ENCODE measurements around the gene MPPED1. TPM values are rescaled to one million over a fixed set of nuclear protein-coding genes. Genes with fewer than 3 reads are reported as not detected.

MPPED1 gene
- polyA plus RNA-seq, 1 donor, result 0.61 TPM

DNA sequence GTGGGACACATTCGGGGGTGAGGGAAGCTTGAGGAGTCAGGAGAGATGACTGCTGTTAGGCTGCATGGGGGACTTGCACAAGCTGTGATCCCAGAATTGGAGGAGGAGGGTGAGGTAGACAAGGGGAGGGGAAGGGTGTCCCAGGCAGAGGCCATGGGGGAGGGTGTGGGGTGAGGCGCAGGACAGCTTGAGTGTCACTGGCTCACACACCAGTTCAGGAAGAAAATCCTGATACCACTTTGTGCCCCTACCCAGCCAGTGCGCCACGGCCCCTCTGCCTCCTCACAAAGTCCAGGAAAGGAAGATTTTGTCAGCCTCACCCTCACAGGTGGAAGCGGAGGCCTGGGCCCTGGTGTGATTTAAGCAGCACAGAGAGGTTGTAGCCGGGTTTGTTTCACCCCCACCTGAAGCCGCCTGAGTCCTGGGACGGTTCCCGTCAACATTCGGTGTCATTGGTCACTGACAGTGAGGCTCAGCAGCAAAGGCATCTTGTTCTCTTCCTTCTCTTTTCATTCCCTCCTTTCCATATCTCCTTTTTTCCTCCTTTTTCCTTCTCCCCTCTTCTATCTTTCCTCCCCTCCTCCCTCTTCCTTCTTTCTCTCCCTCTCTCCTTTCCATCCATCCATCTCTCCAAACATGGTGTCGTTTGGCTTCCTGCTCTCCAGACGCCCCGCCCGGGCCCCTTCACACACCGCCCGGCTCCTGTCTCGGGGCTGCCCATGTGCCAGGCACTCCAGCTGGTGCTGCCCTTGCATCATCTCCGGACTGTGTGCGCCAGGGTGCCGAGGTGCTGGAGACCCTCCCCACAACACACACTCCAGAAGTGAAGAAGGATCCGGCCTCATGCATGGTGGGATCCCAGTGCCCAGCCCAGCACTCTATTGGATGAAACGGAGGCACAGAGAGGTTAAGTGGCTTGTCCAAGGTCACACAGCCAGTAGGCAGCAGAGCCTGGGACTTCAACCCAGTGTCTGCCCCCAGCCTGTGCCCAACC lies 89.3 kb downstream of the MPPED1 start:
- DNase-seq, result no peak
- H3K4me1 ChIP-seq (ENCODE audit: control insufficient read depth, insufficient read depth, low read length), result no peaks in the 10 kb centered on the region
- H3K36me3 ChIP-seq (ENCODE audit: control insufficient read depth, insufficient read depth, low read length), result no peaks in the 10 kb centered on the region
- 55% methylated on average over 4 of the region's 22 CpGs for WGBS (ENCODE audit: insufficient coverage, low lambda C conversion rate)
- no peak overlapping the region for H3K27ac ChIP-seq (ENCODE audit: low read length)
- H3K27me3 ChIP-seq (ENCODE audit: control insufficient read depth, insufficient read depth, low read length), result no peaks in the 10 kb centered on the region
- H3K9me3 ChIP-seq (ENCODE audit: control insufficient read depth, low read depth, low read length), result peaks cover 6% of the 10 kb centered on the region
- no peak overlapping the region for H3K4me3 ChIP-seq (ENCODE audit: low read length)

DNA sequence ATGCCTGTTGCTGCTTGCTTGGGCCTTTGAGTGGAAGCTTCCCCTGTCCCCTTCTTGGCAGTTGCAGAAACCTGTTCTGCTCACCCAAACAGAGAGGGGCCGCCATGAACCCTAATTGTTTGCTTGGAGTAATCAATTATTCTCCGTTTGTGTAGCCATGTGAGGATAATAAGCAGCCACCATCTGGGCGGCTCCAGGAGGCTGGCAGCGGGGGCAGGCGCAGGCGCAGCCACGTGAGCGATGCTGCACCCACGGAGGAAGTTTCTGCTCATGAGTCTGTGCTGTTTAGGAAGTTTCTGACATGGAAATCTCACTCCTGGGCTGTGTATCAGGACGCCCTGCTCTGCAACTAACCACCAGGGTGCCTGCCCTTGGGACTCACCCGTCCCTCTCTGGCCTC lies 90.1 kb downstream of the MPPED1 start:
- Histone ChIP-seq H3K36me3 (ENCODE audit: control insufficient read depth, insufficient read depth, low read length) (no peaks in the 10 kb centered on the region), H3K4me1 (ENCODE audit: control insufficient read depth, insufficient read depth, low read length) (no peaks in the 10 kb centered on the region), H3K9me3 (ENCODE audit: control insufficient read depth, low read depth, low read length) (peaks cover 6% of the 10 kb centered on the region), H3K4me3 (ENCODE audit: low read length) (no peak overlapping the region), H3K27ac (ENCODE audit: low read length) (no peak overlapping the region), H3K27me3 (ENCODE audit: control insufficient read depth, insufficient read depth, low read length) (no peaks in the 10 kb centered on the region)
- no peak for DNase-seq
- WGBS (ENCODE audit: insufficient coverage, low lambda C conversion rate), result no CpG with 5 or more reads among the region's 11 CpGs

DNA sequence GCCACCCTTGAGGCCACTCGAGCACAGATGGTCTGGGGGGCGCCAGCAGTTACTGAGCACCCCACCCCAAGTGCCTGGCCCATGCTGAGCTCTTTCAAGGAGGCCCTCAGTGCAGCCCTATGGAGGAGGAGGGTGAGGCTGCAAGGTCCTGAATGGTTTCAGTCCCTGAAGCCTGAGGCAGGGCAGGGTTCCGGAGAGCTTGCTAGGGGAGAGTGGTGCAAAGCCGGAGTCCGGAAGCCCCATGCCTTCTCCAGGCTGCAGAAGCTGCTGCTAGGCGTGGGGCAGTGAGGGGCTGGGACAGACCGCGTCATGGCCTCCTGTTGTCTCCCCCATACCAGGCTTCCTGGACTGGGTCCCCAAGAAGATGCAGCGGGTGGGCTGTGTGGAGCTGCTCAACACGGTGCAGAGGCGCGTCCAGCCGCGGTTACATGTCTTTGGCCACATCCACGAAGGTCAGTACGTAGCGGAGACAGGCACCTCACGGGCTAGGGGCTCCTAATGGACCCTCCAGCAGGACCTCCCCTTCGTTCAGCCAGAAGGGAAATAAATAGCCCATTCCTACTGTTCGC lies 90.6 kb downstream of the MPPED1 start:
- DNase-seq, result no peak

DNA sequence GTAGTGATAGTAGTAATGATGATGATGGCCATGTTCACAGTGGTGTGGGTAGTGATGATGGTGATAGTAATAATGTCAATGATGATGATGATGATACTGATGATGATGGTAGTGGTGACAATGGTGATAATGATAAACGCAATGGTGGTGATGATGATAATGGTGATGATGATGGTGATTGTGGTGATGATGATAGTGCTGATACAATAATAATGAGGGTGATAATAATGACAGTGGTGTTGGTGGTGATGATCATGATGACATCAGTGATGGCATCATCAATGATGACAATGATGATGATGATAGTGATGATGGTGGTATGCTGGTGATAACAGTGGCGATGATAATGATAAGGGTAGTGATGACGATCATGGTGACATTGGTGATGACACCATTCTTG lies 92.3 kb downstream of the MPPED1 start:
- no peak overlapping the region for H3K4me3 ChIP-seq (ENCODE audit: low read length)
- H3K9me3 ChIP-seq (ENCODE audit: control insufficient read depth, low read depth, low read length), result no peaks in the 10 kb centered on the region
- WGBS (ENCODE audit: insufficient coverage, low lambda C conversion rate), result 100% methylated on average over 3 of the region's 3 CpGs
- H3K36me3 ChIP-seq (ENCODE audit: control insufficient read depth, insufficient read depth, low read length), result no peaks in the 10 kb centered on the region
- no peaks in the 10 kb centered on the region for H3K4me1 ChIP-seq (ENCODE audit: control insufficient read depth, insufficient read depth, low read length)
- DNase-seq, result no peak
- no peak overlapping the region for H3K27ac ChIP-seq (ENCODE audit: low read length)
- H3K27me3 ChIP-seq (ENCODE audit: control insufficient read depth, insufficient read depth, low read length), result no peaks in the 10 kb centered on the region

More for the DNA sequence above, 90.6 kb downstream of the MPPED1 start:
- no peaks in the 10 kb centered on the region for H3K4me1 ChIP-seq (ENCODE audit: control insufficient read depth, insufficient read depth, low read length)
- H3K36me3 ChIP-seq (ENCODE audit: control insufficient read depth, insufficient read depth, low read length), result no peaks in the 10 kb centered on the region
- no peaks in the 10 kb centered on the region for H3K27me3 ChIP-seq (ENCODE audit: control insufficient read depth, insufficient read depth, low read length)
- WGBS (ENCODE audit: insufficient coverage, low lambda C conversion rate), result no CpG with 5 or more reads among the region's 20 CpGs
- H3K27ac ChIP-seq (ENCODE audit: low read length), result no peak overlapping the region
- H3K4me3 ChIP-seq (ENCODE audit: low read length), result no peak overlapping the region
- H3K9me3 ChIP-seq (ENCODE audit: control insufficient read depth, low read depth, low read length), result peaks cover 6% of the 10 kb centered on the region

DNA sequence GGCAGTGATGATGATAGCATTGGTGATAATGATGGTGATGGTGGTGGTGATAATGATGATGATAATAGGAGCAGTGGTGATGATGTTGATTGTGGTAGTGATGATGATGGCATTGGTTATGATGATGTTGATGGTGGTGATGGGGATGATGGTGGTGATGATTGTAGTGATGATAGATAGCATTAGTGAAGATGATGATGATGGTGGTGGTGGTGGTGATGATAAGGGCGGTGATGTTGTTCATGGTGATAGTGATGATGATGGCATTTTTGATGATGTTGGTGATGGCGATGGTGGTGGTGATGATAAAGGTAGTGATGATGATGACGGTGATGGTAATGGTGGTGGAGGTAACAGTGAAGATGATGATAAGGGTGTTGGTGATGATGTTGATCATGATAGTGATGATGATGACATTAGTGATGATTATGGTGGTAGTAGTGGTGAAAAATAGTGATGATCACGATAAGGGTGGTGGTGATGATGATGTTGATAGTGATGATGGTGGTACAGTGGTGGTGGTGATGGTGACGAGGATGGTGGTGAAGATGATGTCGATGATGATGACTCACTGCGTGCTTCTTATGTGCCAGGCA lies 93.0 kb downstream of the MPPED1 start:
- H3K9me3 ChIP-seq (ENCODE audit: control insufficient read depth, low read depth, low read length), result no peaks in the 10 kb centered on the region
- no peak overlapping the region for H3K4me3 ChIP-seq (ENCODE audit: low read length)
- 95% methylated on average over 3 of the region's 7 CpGs for WGBS (ENCODE audit: insufficient coverage, low lambda C conversion rate)
- no peaks in the 10 kb centered on the region for H3K4me1 ChIP-seq (ENCODE audit: control insufficient read depth, insufficient read depth, low read length)
- no peak overlapping the region for H3K27ac ChIP-seq (ENCODE audit: low read length)
- no peak for DNase-seq
- no peaks in the 10 kb centered on the region for H3K27me3 ChIP-seq (ENCODE audit: control insufficient read depth, insufficient read depth, low read length)
- no peaks in the 10 kb centered on the region for H3K36me3 ChIP-seq (ENCODE audit: control insufficient read depth, insufficient read depth, low read length)

DNA sequence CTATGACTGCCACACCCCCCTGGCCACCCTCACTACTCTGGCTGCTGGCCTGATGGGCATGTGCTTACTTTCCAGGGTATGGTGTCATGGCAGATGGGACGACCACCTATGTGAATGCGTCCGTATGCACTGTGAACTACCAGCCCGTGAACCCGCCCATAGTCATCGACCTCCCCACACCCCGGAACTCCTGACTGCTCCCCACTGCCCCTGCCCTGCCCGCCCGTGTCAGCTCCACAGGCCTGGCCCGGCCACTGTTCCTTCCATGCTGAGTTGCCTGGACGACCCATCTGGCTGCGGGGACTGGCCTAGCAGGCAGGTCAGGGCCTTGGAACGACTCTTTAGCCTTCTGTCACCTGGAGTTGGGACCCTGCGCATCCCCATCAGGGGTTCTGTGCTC lies 93.6 kb downstream of the MPPED1 start:
- Histone ChIP-seq H3K27me3 (ENCODE audit: control insufficient read depth, insufficient read depth, low read length) (no peaks in the 10 kb centered on the region), H3K4me3 (ENCODE audit: low read length) (no peak overlapping the region), H3K9me3 (ENCODE audit: control insufficient read depth, low read depth, low read length) (no peaks in the 10 kb centered on the region), H3K27ac (ENCODE audit: low read length) (no peak overlapping the region), H3K36me3 (ENCODE audit: control insufficient read depth, insufficient read depth, low read length) (no peaks in the 10 kb centered on the region), H3K4me1 (ENCODE audit: control insufficient read depth, insufficient read depth, low read length) (no peaks in the 10 kb centered on the region)
- no peak for DNase-seq
- WGBS (ENCODE audit: insufficient coverage, low lambda C conversion rate), result no CpG with 5 or more reads among the region's 14 CpGs

DNA sequence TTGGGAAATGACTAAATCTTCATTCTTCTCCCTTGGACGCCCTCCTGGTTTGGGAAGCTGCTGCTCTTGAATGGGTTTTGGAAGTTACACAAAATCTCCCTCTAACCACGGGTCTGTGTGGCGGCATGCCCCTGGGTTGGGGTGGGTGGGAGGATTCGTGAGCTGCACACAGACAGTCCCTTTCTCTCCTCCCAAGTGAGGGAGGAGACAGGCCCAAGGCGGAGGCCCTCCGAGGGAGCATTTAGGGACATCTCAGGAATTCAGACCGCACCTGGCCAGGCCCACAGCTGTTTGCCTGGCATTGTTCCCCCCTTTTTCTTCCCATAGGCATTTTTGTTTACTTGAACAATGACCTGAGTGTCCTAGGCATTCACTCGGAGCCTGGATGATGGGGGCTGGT lies 94.1 kb downstream of the MPPED1 start:
- Histone ChIP-seq H3K4me3 (ENCODE audit: low read length) (no peak overlapping the region), H3K27ac (ENCODE audit: low read length) (no peak overlapping the region), H3K27me3 (ENCODE audit: control insufficient read depth, insufficient read depth, low read length) (no peaks in the 10 kb centered on the region), H3K36me3 (ENCODE audit: control insufficient read depth, insufficient read depth, low read length) (no peaks in the 10 kb centered on the region), H3K4me1 (ENCODE audit: control insufficient read depth, insufficient read depth, low read length) (no peaks in the 10 kb centered on the region), H3K9me3 (ENCODE audit: control insufficient read depth, low read depth, low read length) (no peaks in the 10 kb centered on the region)
- WGBS (ENCODE audit: insufficient coverage, low lambda C conversion rate), result no CpG with 5 or more reads among the region's 8 CpGs
- no peak for DNase-seq

DNA sequence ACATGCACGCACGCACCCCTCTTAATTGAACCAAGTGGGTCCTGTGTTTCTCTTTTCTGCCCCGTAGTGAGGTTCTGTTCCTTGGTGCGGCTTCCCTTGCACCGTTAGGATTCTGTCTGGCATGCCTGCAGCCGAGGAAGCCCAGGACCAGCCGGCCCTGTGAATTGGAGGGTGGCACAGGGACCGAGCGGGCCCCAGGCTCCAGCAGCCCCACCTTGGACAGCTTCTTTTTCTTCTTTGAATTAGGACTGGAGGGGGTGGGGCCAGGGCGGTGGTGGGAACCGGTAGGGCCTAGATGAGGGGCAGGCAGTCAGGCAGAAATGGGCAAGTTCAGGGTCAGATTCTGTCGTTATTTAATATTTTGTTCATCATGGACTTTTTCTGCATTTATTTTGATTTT lies 94.7 kb downstream of the MPPED1 start:
- H3K4me3 ChIP-seq (ENCODE audit: low read length), result no peak overlapping the region
- 100% methylated on average over 1 of the region's 12 CpGs for WGBS (ENCODE audit: insufficient coverage, low lambda C conversion rate)
- no peak overlapping the region for H3K27ac ChIP-seq (ENCODE audit: low read length)
- no peaks in the 10 kb centered on the region for H3K9me3 ChIP-seq (ENCODE audit: control insufficient read depth, low read depth, low read length)
- H3K36me3 ChIP-seq (ENCODE audit: control insufficient read depth, insufficient read depth, low read length), result no peaks in the 10 kb centered on the region
- H3K4me1 ChIP-seq (ENCODE audit: control insufficient read depth, insufficient read depth, low read length), result no peaks in the 10 kb centered on the region
- DNase-seq, result no peak
- H3K27me3 ChIP-seq (ENCODE audit: control insufficient read depth, insufficient read depth, low read length), result no peaks in the 10 kb centered on the region

DNA sequence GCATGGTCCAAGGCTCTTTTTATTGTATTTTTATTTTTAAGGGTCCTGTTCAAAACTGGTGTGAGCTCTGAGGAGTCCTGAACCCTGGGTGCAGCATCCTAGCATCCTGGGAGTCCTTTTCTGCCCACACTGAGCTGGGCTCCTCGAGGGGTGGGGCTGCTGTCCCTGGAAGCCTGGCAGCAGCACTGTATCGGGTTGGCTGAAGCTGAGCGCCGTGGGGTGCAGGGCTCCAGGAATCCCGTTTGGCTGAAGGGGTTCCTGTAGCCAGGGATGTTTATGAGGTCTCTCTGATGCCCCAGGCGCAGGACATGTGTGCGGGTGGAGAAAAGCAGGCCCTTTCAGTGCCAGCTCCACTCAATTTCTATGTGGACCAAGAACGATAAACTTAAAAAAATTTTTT lies 95.4 kb downstream of the MPPED1 start:
- Histone ChIP-seq H3K27me3 (ENCODE audit: control insufficient read depth, insufficient read depth, low read length) (no peaks in the 10 kb centered on the region), H3K4me3 (ENCODE audit: low read length) (no peak overlapping the region), H3K4me1 (ENCODE audit: control insufficient read depth, insufficient read depth, low read length) (no peaks in the 10 kb centered on the region), H3K36me3 (ENCODE audit: control insufficient read depth, insufficient read depth, low read length) (no peaks in the 10 kb centered on the region), H3K27ac (ENCODE audit: low read length) (no peak overlapping the region), H3K9me3 (ENCODE audit: control insufficient read depth, low read depth, low read length) (no peaks in the 10 kb centered on the region)
- no CpG with 5 or more reads among the region's 8 CpGs for WGBS (ENCODE audit: insufficient coverage, low lambda C conversion rate)
- no peak for DNase-seq

DNA sequence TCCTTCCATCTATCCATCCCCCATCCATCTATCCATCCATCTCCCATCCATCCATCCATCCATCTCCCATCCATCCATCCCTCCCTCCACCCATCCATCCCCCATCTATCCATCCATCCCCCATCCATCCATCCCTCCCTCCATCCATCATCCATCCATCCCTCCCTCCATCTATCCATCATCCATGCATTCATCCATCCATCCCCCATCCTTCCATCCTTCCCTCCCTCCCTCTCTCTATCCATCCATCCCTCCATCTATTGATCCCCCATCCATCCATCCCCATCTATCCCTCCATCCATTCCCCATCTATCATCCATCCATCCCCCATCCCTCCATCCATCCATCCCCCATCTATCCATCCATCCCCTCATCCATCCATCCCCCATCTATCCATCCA lies 96.7 kb downstream of the MPPED1 start:
- Histone ChIP-seq H3K4me1 (ENCODE audit: control insufficient read depth, insufficient read depth, low read length) (no peaks in the 10 kb centered on the region), H3K9me3 (ENCODE audit: control insufficient read depth, low read depth, low read length) (no peaks in the 10 kb centered on the region), H3K27me3 (ENCODE audit: control insufficient read depth, insufficient read depth, low read length) (no peaks in the 10 kb centered on the region), H3K36me3 (ENCODE audit: control insufficient read depth, insufficient read depth, low read length) (no peaks in the 10 kb centered on the region), H3K27ac (ENCODE audit: low read length) (no peak overlapping the region), H3K4me3 (ENCODE audit: low read length) (no peak overlapping the region)
- no peak for DNase-seq

Measured in large intestine (tissue), 3 donors.